Immature natural killer cell (primary cell): ENCODE data around the gene YPEL4. TPM values are rescaled to one million over a fixed set of nuclear protein-coding genes. Genes with fewer than 3 reads are reported as not detected.

Source experiments
- DNase-seq, 3 donors: peaks; one replicate each; pipeline ENCODE4 v3.0.0; 2022; ENCODE audit warnings: mixed read lengths in 1 of 3
- H3K27ac Mint-ChIP-seq, 6 donors: one replicate each; pipeline ENCODE4 v1.8.0; 2020; ENCODE audit warnings: mixed read lengths in 6 of 6, mild to moderate bottlenecking in 5 of 6, inconsistent platforms in 4 of 6, moderate library complexity in 3 of 6
- H3K27me3 Mint-ChIP-seq, 3 donors: one replicate each; pipeline ENCODE4 v1.8.0; 2020 to 2021; ENCODE audit warnings: low read depth in 3 of 3, mild to moderate bottlenecking in 3 of 3, mixed read lengths in 3 of 3, moderate library complexity in 3 of 3, inconsistent platforms in 1 of 3
- H3K36me3 Mint-ChIP-seq, 3 donors: one replicate each; pipeline ENCODE4 v1.8.0; 2020; ENCODE audit warnings: mixed read lengths in 3 of 3, inconsistent platforms in 2 of 3, mild to moderate bottlenecking in 2 of 3
- H3K4me1 Mint-ChIP-seq, 2 donors: one replicate each; pipeline ENCODE4 v1.8.0; 2020; ENCODE audit warnings: inconsistent platforms in 2 of 2, mild to moderate bottlenecking in 2 of 2, mixed read lengths in 2 of 2, moderate library complexity in 1 of 2
- H3K4me3 Mint-ChIP-seq, 5 donors: one replicate each; pipeline ENCODE4 v1.8.0; 2020; ENCODE audit warnings: mild to moderate bottlenecking in 5 of 5, mixed read lengths in 5 of 5, inconsistent platforms in 3 of 5, moderate library complexity in 3 of 5
- H3K9me3 Mint-ChIP-seq, 6 donors: one replicate each; pipeline ENCODE4 v1.8.0; 2020; ENCODE audit warnings: mild to moderate bottlenecking in 6 of 6, mixed read lengths in 6 of 6, inconsistent platforms in 4 of 6, moderate library complexity in 3 of 6
- polyA plus RNA-seq, 3 donors: library from polyadenylated mRNA; unstranded; fragments of 300-500 nt; fragmentation: Illumina TruSeq; gene quantifications; one replicate each; pipeline ENCODE4 v1.2.3, GENCODE V29; 2021

YPEL4 gene
- polyA plus RNA-seq, 3 donors from 2014 or later: 0.09 TPM; not detected in 2

DNA sequence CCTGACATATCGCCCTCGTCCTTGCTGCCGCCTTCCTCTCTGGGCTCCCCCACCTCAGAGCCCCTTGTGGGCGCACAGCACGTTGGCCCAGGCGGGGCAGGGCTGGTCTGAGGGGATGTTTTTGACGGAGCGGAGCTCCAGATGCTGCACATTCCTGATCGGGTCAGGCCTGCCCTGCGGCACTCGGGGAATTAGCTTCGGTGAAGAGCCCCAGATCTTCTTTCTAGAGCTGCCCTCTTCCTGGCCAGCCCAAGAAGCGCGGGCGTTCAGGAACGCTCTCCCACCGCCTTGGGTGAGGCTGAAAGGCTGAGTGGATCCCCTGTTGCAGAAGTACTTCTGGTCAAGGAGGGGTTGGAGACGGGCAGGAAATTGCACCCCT lies 12.1 kb downstream of the YPEL4 start:
- peak overlapping the region in 1 of 6 donors; percentile 28 for H3K27ac Mint-ChIP-seq
- peaks cover 6 to 22% (median 10%) of the 10 kb centered on the region in 3 donors for H3K27me3 Mint-ChIP-seq

GRCh38 chr11:57635246-57635645 lies 14.5 kb downstream of the YPEL4 start:
- H3K36me3 Mint-ChIP-seq: no peaks in the 10 kb centered on the region
- H3K27me3 Mint-ChIP-seq: peaks cover 8 to 24% (median 13%) of the 10 kb centered on the region in 3 donors

More for the DNA sequence above, 12.1 kb downstream of the YPEL4 start:
- Mint-ChIP-seq H3K9me3 (no peaks in the 10 kb centered on the region), H3K4me1 (peaks cover 17 to 18% of the 10 kb centered on the region in 2 donors), H3K36me3 (no peaks in the 10 kb centered on the region), H3K4me3 (peak overlapping the region; percentile 70 to 89 (median 85))
- no peak for DNase-seq

DNA sequence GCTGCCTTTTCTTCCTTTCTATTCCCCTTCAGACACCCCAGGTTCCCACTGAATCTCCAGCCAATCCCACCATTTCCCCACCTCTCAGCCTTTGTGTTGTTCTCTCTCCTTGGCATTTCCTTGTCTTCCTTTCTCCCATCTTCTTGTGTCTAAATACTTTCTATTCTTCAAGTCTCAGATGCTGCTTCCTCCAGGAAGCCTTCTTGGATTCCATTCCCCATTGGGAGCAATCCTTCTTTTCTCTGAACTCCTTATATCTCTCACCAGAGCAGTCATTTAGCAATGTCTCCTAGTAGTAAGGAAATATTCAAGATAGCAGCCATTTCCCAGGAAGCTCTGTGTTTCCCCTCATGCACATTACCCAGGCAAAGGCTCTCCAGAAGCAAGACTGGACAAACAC lies 15.4 kb downstream of the YPEL4 start:
- Mint-ChIP-seq H3K4me3 (no peak overlapping the region), H3K36me3 (no peaks in the 10 kb centered on the region), H3K27me3 (peaks cover 8 to 24% (median 13%) of the 10 kb centered on the region in 3 donors), H3K4me1 (peaks cover 17% of the 10 kb centered on the region in 2 donors), H3K9me3 (no peaks in the 10 kb centered on the region), H3K27ac (no peak overlapping the region)
- no peak for DNase-seq

More at GRCh38 chr11:57635246-57635645, 14.5 kb downstream of the YPEL4 start:
- Mint-ChIP-seq H3K4me1 (peaks cover 17 to 18% of the 10 kb centered on the region in 2 donors), H3K27ac (no peak overlapping the region), H3K9me3 (no peaks in the 10 kb centered on the region), H3K4me3 (no peak overlapping the region)
- DNase-seq: no peak

- no peak overlapping the region for H3K27ac Mint-ChIP-seq
- peaks cover 10 to 20% (median 12%) of the 10 kb centered on the region in 3 donors for H3K27me3 Mint-ChIP-seq
- no peaks in the 10 kb centered on the region for H3K36me3 Mint-ChIP-seq
- H3K4me1 Mint-ChIP-seq: peaks cover 10% of the 10 kb centered on the region in 2 donors
- no peak overlapping the region for H3K4me3 Mint-ChIP-seq
- no peaks in the 10 kb centered on the region for H3K9me3 Mint-ChIP-seq
- no peak for DNase-seq
These were observed 16.2 kb downstream of the YPEL4 start for GRCh38 chr11:57633394-57634070.

GRCh38 chr11:57632116-57632515 lies 17.6 kb downstream of the YPEL4 start:
- Mint-ChIP-seq H3K4me1 (no peaks in the 10 kb centered on the region), H3K4me3 (no peak overlapping the region), H3K27me3 (peaks cover 5 to 14% (median 8%) of the 10 kb centered on the region in 3 donors), H3K36me3 (no peaks in the 10 kb centered on the region), H3K9me3 (no peaks in the 10 kb centered on the region), H3K27ac (no peak overlapping the region)
- no peak for DNase-seq

GRCh38 chr11:57630171-57630570 lies 19.5 kb downstream of the YPEL4 start:
- no peaks in the 10 kb centered on the region for H3K9me3 Mint-ChIP-seq
- H3K4me1 Mint-ChIP-seq: no peaks in the 10 kb centered on the region
- H3K36me3 Mint-ChIP-seq: no peaks in the 10 kb centered on the region
- no peak for DNase-seq
- H3K4me3 Mint-ChIP-seq: no peak overlapping the region
- peaks cover 5 to 11% (median 8%) of the 10 kb centered on the region in 3 donors for H3K27me3 Mint-ChIP-seq
- no peak overlapping the region for H3K27ac Mint-ChIP-seq

- Mint-ChIP-seq H3K9me3 (no peaks in the 10 kb centered on the region), H3K27me3 (peaks cover 5 to 11% (median 5%) of the 10 kb centered on the region in 3 donors), H3K36me3 (no peaks in the 10 kb centered on the region), H3K4me1 (no peaks in the 10 kb centered on the region), H3K4me3 (no peak overlapping the region), H3K27ac (no peak overlapping the region)
- DNase-seq: no peak
These were observed 22.8 kb downstream of the YPEL4 start for GRCh38 chr11:57626895-57627294.

GRCh38 chr11:57624864-57625263 lies 24.8 kb downstream of the YPEL4 start:
- DNase-seq: no peak
- H3K36me3 Mint-ChIP-seq: no peaks in the 10 kb centered on the region
- peaks cover 2 to 5% (median 3%) of the 10 kb centered on the region in 3 donors for H3K27me3 Mint-ChIP-seq
- H3K9me3 Mint-ChIP-seq: peaks cover 0 to 1% (median 0%) of the 10 kb centered on the region in 6 donors
- no peak overlapping the region for H3K4me3 Mint-ChIP-seq
- no peaks in the 10 kb centered on the region for H3K4me1 Mint-ChIP-seq
- H3K27ac Mint-ChIP-seq: no peak overlapping the region

GRCh38 chr11:57622263-57622662 lies 27.4 kb downstream of the YPEL4 start:
- H3K27ac Mint-ChIP-seq: peak overlapping the region in 1 of 6 donors; percentile 38
- H3K4me3 Mint-ChIP-seq: no peak overlapping the region
- peaks cover 0 to 5% (median 2%) of the 10 kb centered on the region in 3 donors for H3K27me3 Mint-ChIP-seq
- H3K36me3 Mint-ChIP-seq: no peaks in the 10 kb centered on the region
- no peaks in the 10 kb centered on the region for H3K4me1 Mint-ChIP-seq
- DNase-seq: no peak
- H3K9me3 Mint-ChIP-seq: peaks cover 0 to 9% (median 2%) of the 10 kb centered on the region in 6 donors

GRCh38 chr11:57620467-57620866 lies 29.2 kb downstream of the YPEL4 start:
- H3K27me3 Mint-ChIP-seq: peaks cover 0 to 12% (median 2%) of the 10 kb centered on the region in 3 donors
- H3K4me3 Mint-ChIP-seq: no peak overlapping the region
- H3K27ac Mint-ChIP-seq: no peak overlapping the region

GRCh38 chr11:57619331-57619730 lies 30.4 kb downstream of the YPEL4 start:
- no peak for DNase-seq
- Mint-ChIP-seq H3K9me3 (peaks cover 0 to 9% (median 3%) of the 10 kb centered on the region in 6 donors), H3K4me3 (no peak overlapping the region), H3K27me3 (peaks cover 0 to 12% (median 5%) of the 10 kb centered on the region in 3 donors), H3K36me3 (no peaks in the 10 kb centered on the region), H3K4me1 (no peaks in the 10 kb centered on the region), H3K27ac (no peak overlapping the region)

More at GRCh38 chr11:57620467-57620866, 29.2 kb downstream of the YPEL4 start:
- DNase-seq: no peak
- peaks cover 0 to 9% (median 3%) of the 10 kb centered on the region in 6 donors for H3K9me3 Mint-ChIP-seq
- no peaks in the 10 kb centered on the region for H3K4me1 Mint-ChIP-seq
- no peaks in the 10 kb centered on the region for H3K36me3 Mint-ChIP-seq

DNA sequence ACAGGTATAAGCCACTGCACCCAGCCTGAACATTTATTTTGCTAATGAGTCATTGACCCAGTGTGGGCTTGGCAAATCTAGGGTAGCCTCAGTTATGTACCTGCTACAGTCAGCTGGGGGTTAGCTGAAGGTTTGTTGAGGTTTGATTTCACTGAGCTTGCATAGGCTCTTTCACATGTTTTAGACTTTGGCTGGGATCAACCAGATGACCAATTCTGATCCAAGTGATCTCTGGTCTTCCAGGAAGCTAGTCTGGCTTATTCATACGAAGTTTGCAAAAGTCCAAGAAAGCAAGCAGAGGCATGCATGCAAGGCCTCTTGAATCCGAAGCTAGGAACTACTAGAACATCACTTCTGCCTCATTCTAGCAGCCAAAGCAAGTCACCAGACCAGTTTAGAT lies 31.3 kb downstream of the YPEL4 start:
- DNase-seq: no peak
- no peaks in the 10 kb centered on the region for H3K4me1 Mint-ChIP-seq
- no peaks in the 10 kb centered on the region for H3K36me3 Mint-ChIP-seq
- H3K27me3 Mint-ChIP-seq: peaks cover 0 to 17% (median 6%) of the 10 kb centered on the region in 3 donors
- H3K4me3 Mint-ChIP-seq: no peak overlapping the region
- no peak overlapping the region for H3K27ac Mint-ChIP-seq
- peaks cover 0 to 9% (median 3%) of the 10 kb centered on the region in 6 donors for H3K9me3 Mint-ChIP-seq

- Mint-ChIP-seq H3K27ac (no peak overlapping the region), H3K36me3 (no peaks in the 10 kb centered on the region), H3K27me3 (peaks cover 0 to 22% (median 6%) of the 10 kb centered on the region in 3 donors), H3K4me3 (no peak overlapping the region), H3K9me3 (peaks cover 0 to 9% (median 3%) of the 10 kb centered on the region in 6 donors), H3K4me1 (no peaks in the 10 kb centered on the region)
- no peak for DNase-seq
These were observed 33.1 kb downstream of the YPEL4 start for GRCh38 chr11:57616595-57616994.

DNA sequence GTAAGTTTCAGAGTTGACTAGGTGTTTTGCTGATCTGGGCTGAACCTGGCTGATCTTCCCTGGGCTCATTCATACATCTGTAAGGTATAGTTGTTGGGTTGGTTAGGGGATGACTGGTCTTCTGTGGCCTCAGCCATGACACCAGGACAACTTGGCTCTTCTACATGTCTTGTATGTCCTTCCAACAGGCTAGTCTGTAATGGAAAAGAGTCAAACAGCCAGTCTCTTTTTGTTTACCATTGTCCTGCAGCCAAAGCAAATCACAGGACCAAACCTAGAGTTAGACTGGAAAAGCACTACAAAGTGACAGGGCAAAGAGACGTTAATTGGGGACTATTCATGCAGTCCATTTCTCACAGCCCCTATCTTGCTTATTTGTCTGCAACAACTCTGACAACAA lies 34.4 kb downstream of the YPEL4 start:
- no peak for DNase-seq
- H3K27ac Mint-ChIP-seq: no peak overlapping the region
- no peaks in the 10 kb centered on the region for H3K36me3 Mint-ChIP-seq
- H3K9me3 Mint-ChIP-seq: peaks cover 0 to 9% (median 3%) of the 10 kb centered on the region in 6 donors
- H3K27me3 Mint-ChIP-seq: peaks cover 0 to 22% (median 6%) of the 10 kb centered on the region in 3 donors
- H3K4me3 Mint-ChIP-seq: no peak overlapping the region
- H3K4me1 Mint-ChIP-seq: no peaks in the 10 kb centered on the region
